Measurements from ENCODE around the gene IDUA.

DNA sequence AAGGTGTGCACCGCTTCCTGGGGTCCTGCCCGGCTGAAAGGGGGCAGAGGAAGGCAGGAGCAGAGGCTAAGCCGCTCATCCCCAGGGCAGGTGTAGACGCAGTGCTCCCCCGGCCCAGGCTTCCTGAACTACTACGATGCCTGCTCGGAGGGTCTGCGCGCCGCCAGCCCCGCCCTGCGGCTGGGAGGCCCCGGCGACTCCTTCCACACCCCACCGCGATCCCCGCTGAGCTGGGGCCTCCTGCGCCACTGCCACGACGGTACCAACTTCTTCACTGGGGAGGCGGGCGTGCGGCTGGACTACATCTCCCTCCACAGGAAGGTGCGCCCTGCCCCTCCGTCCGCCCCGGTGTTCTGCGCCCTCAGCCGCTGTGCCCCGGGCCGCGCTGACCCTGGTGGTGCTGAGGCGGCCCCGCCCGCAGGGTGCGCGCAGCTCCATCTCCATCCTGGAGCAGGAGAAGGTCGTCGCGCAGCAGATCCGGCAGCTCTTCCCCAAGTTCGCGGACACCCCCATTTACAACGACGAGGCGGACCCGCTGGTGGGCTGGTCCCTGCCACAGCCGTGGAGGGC is 14.8 kb downstream of the IDUA start:
- no peak for TF ChIP-seq CTCF (conservative IDR thresholded peaks at IDR 0.05; ENCODE audit: low read depth, low read length)
- no peak for TF ChIP-seq POLR2A (IDR thresholded peaks at IDR 0.05; ENCODE audit: low read depth, low read length)
- TF ChIP-seq, protein P1, sequence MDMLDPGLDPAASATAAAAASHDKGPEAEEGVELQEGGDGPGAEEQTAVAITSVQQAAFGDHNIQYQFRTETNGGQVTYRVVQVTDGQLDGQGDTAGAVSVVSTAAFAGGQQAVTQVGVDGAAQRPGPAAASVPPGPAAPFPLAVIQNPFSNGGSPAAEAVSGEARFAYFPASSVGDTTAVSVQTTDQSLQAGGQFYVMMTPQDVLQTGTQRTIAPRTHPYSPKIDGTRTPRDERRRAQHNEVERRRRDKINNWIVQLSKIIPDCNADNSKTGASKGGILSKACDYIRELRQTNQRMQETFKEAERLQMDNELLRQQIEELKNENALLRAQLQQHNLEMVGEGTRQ (IDR thresholded peaks at IDR 0.05; ENCODE audit: low read depth, low read length): no peak
- TF ChIP-seq, protein P2, sequence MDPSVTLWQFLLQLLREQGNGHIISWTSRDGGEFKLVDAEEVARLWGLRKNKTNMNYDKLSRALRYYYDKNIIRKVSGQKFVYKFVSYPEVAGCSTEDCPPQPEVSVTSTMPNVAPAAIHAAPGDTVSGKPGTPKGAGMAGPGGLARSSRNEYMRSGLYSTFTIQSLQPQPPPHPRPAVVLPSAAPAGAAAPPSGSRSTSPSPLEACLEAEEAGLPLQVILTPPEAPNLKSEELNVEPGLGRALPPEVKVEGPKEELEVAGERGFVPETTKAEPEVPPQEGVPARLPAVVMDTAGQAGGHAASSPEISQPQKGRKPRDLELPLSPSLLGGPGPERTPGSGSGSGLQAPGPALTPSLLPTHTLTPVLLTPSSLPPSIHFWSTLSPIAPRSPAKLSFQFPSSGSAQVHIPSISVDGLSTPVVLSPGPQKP (IDR thresholded peaks at IDR 0.05; ENCODE audit: borderline replicate concordance, low read depth, low read length): no peak
- TF ChIP-seq CEBPB (IDR thresholded peaks at IDR 0.05; ENCODE audit: low read depth, low read length): no peak
- no peak for TF ChIP-seq RAD21 (IDR thresholded peaks at IDR 0.05; ENCODE audit: low read length)
- TF ChIP-seq RCOR1 (IDR thresholded peaks at IDR 0.05; ENCODE audit: insufficient replicate concordance, low read length): no peak
- no peak for TF ChIP-seq MAZ (IDR thresholded peaks at IDR 0.05; ENCODE audit: borderline replicate concordance, low read depth, low read length)
- TF ChIP-seq RFX5 (IDR thresholded peaks at IDR 0.05; ENCODE audit: low read depth, low read length): no peak
- TF ChIP-seq SMC3 (IDR thresholded peaks at IDR 0.05; ENCODE audit: low read depth, low read length): no peak
- no peak for TF ChIP-seq MXI1 (IDR thresholded peaks at IDR 0.05; ENCODE audit: borderline replicate concordance, low read depth, low read length)
- no peak for TF ChIP-seq MAFK (IDR thresholded peaks at IDR 0.05; ENCODE audit: low read depth, low read length)
- no peak for TF ChIP-seq BHLHE40 (IDR thresholded peaks at IDR 0.05; ENCODE audit: low read depth, low read length)
- TF ChIP-seq NFE2L2 (IDR thresholded peaks at IDR 0.05; ENCODE audit: low read depth, low read length): no peak
